ENCODE results near the gene SMPD2.
"Not testable (repeated sequence)": the region's sequence is repeated elsewhere in the genome, so short reads cannot be mapped to it uniquely, and the experiment has no call there.

The SMPD2 gene

DNA sequence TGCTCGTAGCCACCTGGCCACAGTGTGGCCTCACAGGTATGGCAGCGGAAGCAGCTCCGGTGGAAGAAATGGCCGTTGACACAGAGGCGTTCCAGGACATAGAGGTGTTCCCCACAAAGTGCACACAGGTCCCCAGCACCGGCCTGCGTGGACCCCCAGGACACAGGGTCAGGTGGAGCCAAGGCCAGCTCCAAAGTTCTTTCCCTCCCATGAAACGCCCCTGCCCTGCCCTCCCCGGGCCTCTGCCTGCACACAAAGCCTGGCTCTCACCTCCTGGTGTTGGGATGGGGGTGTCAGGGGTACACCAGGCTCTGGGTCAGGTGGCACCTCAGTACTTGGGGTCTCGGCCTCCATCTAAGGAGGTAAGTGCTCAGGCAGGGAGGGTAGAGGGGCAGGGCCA is 6.6 kb downstream of the SMPD2 start:
- no peak for DNase-seq

DNA sequence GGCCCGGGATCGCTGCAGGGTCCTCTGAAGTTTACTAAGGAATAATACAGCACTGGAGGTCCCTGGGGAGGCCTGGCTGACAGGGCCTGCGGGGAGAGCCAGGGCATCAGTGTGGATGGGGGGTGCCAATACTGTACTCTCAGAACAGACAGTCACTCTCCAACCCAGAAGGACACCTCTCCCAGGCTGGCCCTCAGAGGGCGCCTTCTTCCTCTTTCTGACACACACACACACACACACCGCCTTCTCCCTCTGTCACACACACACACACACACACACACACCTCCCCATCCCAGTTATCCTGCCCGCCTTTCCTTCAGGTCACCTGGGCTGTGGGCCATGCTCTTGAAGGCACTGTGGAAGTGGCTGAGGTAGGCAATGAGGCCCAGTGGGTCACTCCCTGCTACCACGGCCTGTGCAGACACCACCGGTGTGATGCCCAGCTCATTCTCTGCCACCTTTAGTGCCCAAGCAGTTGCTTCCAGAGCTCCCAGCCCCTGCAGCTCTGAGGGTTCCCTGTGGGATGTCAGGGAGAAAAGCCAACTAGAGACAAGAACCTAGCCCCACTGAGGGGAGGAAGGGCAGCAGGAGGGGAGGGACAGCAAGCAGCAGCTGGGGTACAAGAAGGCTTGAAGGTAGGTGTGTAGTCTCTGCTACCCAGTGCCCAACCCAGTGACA is 7.5 kb downstream of the SMPD2 start:
- DNase-seq, result no peak

DNA sequence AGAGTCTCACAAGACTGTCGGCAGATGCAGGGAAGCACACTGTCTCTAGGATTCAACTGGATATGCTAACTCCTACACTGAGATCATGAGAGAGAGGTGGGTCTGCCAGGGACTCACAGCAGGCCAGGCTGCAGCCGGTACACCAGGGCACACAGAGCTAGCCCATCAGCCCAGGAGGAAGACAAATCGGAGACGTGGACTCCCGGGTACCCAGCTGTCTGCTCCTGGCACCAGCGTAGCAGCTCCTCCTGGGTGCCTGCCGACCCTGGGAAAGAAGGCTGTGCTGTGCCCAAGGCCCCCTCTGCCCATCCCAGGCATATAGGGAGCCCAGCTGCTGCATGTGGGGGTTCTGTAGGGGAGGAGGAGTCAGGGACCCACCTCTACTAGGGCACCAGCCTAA is 8.1 kb downstream of the SMPD2 start:
- no peak for DNase-seq

DNA sequence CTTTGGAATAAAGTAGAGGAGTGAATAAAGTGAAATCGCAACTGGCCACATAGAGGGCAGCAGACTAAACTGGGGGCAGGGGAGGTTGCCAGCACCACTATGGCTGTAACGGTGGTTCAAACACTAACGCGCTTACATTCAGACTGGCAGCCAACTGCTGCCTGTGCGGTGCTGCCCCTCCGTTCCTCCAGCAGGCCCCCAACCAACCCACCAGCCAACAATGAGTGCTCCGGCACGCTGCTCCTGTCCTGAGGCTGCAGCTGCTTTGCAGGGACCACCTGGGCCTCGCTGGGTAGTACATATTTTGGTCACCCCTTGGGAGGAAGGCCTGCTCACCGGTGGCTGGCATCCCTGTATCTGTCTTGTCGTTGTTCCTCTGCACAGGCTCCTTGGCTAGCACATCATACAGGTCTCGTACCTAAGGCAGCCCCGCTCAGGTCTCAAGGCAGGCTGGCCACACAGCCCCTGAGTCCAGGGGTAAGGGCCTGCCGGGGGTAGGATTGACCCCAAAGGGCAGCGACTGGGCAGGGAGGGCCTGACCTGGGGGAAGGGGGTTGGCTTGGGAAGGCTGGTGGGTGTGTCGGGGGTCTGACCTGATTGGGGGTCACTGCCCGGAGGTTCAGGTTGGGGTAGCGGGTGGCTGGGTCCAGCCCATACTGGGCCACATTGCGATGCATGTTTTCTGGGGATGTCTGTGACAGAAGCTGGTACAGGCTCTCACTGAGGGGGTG is 8.7 kb downstream of the SMPD2 start:
- no peak for DNase-seq

DNA sequence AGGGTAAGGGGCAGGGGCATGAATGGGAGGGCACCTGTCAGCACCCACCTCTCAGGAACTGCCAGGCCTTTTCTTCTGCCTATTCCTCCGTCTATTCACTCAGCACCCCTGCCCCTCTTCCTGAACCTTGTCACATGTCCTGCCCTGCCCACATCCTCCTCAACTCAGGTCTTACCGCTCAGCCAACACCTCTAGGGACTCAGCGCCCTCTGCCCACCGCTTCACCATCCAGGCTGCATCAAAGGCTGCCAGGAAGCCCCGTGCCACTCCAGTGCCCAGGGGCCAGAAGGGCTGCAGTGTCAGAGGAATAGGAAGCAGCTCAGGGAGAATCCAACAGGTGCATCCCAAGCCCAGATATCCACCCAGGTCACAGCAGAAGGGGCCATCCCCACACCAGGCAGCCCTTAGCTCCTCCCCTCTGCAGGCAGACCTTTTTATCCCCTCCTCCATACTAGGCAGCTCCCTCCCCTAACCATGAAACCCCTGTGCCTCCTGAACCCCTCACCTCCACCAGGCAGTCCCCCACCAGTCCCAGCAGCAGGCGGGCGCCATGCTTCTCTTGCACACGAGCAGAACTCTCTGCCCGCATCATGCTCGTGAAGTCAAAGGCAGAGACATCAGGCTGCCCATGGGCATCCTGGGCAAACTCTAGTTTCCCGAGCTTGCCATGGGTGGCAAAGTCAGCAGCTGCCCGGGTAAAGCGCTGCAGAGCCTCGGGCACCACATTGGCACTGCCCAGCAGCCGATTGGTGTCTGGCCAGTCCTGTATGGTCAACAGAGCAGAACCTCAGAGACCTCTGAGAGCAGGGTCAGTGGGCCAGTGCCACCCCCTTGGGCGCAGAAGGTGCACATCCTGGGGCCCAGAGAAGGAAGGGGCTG is 9.5 kb downstream of the SMPD2 start:
- DNase-seq, result peak; percentile 28

DNA sequence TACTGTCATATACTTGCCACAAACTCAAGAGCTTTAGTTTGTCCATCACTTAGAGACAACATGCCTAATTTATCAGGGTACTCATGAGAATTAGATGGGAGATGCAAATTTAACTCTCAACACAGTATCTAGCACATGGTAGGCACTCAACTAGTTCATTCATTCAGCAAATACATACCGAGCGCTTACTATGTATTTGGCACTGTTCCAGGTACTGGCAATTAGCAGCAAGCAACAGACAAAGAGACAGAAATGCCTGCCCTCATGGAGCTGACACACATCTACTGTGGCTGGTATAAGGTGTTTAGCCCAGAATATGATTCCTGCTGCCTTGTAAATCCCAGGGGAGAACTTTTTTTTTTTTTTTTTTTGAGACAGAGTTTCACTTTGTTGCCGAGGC is 10.3 kb downstream of the SMPD2 start:
- no peak for DNase-seq

DNA sequence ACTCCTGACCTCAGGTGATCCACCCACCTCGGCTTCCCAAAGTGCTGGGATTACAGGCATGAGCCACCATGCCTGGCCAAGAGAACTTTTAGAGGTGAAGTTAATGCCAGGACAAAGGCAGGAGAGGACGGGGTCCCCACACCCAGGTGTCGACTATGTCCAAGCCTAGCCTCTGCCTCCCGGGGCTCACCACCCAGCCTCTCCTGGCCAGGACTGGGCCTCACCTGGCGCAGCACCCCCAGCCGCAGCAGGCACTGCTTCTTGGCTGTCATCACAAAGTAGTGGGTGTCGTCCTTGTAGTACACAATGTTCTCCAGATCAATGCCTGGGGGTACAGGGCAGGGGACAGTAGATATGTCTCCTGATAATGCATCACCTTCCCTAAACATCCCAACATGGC is 10.9 kb downstream of the SMPD2 start:
- no peak for DNase-seq

DNA sequence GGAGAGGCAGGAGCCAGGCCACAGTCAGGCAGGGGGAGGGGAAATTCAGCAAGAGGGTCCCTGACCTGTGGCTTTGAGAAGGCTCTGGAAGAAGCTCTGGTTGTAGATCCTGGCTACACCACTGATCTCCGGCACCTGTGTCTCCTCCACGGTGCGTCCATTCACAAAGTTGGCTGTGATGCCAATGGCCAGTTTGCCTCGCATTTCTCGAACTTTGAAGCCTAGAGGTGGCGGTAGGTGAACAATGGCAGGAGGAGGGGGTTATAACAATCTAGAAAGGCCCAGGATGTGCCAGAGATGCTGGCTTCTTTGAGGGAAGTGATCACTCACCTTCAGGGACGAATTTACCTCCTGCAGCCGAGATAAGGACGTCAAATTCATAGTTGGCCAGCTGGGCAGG is 11.7 kb downstream of the SMPD2 start:
- DNase-seq, result no peak

DNA sequence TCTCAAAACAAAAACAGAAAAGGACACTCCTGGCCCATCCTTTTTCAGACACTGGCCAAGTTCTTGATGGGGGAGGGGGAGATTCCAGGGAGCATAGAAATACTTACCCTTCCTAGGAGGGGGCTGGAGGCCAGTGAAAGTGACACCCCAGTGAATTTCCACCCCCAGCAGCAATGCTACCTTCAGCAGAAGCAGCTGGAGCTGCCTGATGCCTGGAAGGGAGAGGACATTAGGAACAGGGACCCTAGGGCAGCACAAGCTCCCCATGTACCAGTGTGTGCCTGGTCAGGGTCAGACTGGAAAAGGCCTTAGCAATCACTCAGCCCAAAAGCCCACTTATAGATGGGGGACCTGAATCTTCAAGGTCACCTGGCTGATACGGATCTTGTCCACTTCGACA is 12.6 kb downstream of the SMPD2 start:
- no peak for DNase-seq

DNA sequence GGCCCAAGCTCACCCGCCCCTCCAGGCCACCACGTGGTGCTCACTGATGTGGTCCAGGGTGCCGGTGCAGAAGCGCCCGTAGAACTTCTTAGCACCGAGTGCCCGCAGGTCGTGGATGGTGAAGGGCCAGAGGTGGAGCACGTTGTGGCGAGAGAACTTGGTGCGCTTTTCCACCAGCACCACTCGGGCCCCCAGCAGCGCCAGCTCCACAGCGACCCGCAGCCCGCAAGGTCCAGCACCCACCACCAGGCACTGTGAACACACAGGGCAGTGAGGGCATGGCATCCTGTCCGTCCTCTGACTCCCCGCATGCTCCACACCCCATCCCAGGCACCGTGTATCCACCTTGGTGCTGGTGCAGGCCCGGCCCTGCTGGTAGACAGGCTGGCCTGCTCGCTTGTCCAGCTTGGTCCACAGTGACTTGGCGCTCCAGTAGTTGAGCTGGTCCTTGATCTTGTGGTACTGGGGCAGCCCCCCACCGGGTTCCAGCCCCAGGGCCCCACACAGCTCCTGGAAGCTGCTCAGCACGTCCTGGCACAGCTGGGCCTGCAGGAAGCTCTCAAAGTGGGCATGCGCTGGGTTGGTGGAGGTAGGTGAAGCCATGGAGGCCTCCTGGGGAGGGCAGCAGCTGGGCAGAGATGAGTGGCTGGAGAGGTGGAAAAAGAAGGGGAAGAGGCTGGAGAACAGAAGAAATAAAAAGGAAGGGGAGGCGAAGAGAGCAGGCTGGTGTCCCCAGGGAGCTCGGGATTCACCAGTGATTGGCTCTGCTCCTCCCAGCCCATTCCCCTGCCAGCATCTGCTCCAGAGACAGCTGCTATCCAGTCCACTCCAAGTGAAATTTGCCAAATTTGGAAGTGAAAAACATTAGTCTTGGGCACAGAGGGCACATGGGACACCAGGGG is 13.3 kb downstream of the SMPD2 start:
- no peak for DNase-seq

DNA sequence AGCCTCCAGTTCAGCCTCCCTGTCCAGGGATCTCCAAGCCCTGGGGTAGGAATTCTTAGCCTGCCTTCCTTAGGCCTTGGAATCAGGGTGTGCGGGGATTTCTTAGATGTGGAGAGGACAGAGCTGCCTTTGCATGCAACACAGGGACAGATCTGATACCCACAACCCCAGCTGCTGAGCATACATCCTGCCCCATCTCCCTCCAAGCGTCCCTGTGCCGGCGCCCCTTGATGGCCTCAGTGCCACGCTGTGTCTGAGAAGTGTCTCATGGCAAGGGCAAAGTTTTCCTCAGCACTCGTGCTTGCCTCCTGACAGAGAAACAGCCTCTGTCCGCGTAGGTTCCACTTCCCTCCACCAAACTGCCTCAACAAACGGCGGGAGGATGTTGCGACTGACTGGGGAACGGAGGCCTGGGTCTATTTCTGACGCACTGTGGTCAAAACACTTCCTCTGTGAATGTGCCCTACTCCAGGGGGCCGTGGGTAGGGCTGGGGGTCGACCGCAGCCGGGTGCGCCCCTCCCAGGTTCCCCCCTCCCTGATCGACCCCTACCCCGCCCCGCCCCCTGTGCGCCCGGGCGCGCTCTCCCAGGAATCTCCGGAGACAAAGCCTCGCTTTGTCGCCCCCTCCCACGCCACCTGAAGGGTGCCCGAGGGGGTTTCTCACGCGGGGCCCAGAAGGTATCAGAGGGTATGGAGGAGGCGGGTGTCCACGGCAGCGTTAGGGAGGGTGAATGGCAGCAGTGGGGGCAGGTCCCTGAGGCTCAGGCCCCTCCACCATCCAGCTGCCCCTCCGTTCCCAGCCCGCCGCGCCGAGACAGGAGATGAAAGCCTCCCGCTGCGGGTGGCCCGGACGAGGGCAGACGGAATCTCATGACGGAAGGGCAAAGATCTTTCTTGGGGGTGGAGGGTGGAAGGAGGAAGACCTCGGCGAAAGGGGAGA is 14.2 kb downstream of the SMPD2 start:
- peak; percentile 83 for DNase-seq

DNA sequence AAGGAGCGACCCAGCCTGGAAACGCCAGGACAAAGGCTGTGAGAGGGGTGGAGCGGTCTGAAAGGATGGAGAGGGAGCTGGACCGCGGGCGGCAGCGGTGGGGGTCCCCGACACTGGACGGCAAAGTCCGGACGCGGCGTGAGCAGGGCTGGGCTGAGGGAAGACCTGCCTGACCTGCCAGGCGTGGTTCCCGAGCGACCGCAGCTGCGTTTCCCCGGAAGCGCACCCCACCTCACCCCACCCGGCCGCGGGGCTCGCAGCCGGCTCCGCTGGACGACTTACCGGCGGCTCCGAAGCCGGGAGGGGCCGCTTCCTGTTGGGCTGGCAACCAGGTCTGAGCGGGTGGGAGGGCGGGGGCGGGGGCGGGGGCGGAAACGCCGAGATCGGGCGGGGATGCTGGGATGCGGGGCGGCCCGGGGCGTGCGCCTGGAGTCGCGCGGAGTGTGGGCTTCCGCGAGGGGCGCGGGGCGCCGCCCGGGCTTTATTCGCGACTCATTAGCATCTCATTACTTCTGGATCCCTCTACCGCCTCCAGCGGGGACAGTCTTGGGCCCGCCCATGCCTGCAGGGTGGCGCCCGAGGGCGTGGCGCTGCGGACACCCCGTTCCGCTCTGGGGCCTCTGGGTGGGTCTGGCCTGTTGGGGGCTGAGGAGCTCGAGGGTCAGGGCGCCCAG is 15.1 kb downstream of the SMPD2 start, which contains the start of gene MICAL1:
Gene MICAL1, minus strand, starts transcription at position 336 of the 674 bp plus-strand sequence. CDS start 1,576 bp downstream, outside the sequence.
- DNase-seq, result peak; percentile 74

DNA sequence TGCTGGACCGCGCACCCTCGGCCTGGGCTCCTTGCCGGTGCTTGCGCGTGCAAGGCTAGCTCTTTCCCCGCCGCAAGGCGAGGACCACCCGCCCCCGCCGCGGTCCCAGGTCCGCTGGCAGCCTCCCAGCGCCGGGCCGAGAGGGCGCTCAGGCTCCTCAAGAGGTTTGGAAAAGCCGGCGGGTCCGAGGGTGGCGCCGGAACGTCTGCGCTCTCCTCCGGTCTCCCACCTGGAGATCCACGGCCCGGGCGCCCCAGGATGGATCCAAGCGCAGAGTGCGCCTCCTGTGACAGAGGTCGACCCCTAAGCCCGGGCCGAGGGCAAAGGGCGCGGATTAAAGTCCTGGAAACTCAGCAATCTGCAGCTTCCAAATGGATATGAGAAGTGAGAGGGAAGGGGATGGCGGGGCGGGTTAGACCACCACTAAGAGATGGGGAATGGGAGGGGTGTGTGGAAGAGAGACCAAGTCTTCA is 15.6 kb downstream of the SMPD2 start:
- DNase-seq, result no peak

DNA sequence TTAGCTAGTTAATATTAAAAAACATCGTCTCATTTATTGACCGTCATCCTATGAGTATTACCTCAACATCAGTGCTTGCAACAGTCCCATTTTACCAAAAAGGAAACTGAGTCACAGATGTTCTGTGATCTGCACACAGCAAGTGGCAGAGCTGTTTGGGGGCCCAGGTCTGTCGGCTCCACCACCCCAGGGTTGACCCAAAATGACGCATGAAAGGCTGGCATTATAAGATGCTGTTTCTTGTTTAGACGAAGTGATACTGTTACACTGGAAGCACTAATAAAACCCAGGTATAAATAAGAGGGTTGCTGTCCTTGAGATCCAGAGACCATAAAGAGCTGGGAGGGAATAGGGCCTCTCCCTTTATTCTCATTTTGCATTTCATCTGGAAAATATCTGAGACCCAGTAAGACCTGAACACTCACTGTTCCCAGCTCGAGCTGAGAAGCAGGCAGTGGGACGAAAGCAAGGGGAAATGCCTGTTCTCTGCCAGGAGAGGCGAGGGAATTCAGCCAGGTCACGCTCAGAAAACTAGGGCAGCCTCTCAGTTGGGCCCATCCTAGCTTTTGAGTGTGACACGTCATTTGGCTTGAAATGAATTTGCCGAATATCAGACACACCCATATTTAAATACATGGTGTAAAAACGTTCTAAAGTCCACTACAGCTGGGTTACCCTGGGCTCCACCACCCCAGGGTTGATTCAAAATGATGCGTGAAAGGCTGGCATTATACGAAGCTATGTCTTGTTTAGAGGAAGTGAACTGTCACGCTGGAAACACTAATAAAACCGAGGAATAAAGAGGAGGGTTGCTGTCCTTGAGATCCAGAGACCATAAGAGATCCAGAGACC is 16.4 kb downstream of the SMPD2 start:
- no peak for DNase-seq

DNA sequence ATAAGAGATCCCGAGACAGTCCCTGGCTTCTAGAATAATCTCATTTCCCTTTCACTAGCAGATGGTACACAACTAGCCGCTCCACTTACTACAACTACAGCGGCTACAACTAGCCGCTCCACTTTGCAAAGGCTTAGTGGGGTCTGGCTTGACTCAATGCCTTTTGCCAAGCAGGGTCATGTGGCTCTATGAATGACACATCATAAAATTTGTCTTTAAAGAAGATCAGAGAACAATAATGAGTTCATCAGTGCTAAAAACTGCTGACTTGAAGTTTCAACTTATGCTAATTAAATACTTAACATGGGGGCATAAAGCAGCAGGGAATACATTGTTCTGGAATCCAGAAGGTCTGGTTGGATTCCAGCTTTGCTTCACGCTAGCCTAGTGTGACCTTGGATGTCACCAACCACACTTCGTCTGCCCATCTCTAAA is 17.1 kb downstream of the SMPD2 start:
- DNase-seq, result no peak

DNA sequence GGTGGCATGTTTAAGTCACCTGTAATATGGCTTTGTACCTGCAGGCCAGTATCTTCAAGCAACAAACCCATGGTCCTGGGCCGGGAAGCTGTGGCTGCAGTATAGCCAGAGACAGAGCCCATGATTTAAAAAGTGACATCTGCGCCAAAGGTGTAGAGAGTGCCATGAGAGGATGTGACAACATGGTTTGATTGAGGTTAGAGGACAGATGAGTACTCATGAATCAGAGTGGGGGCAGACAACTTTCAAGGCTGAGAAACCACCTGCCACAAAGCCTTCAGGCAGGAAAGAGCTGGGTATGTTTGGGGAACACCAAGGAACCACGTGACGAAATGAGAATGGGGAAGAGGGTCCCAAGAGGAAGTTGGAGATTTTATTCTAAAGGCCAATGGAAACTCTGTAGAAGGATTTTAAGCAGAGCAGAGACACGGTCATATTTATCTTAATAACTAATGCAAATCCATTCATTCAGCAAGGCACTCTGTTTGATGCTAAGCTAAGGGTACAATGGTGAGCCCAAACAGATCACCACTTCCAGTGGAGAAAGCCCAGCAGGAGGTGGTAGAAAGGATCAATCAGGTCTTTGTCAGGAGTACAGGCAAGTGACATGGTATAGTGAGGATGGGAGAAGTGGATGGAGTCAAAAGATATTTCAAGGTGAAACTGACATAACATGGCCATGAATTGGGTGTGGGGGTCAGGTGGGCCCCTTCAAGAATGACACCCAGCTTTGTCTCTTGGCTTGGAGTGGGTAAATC is 18.4 kb downstream of the SMPD2 start:
- DNase-seq, result peak; percentile 73

DNA sequence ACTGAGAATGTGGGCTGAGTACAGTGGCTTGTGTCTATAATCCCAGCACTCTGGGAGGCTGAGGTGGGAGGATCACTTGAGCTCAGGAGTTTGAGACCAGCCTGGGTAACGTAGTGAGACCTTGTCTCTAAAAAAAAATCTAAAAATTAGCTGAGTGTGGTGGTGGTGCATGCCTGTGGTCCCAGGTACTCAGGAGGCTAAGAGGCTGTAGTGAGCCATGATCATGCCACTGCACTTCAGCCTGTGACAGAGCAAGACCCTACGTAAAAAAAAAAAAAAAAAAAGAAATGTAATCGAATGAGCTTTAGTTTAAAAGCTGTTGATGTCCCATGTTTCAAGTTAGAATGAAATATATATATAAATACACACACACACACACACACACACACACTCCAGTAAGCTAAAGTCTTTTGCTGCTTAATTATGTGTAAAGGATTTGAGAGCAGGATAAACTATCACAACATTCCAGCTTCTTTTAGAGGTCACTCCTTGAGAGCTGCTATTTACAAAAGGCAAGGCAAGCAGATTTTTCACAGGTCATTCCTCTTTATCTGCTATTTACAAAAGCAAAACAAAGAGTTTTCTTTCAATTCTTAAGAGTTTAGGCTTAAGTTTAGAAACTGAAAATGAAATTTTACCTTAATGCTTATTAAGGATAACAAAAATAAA is 19.8 kb downstream of the SMPD2 start:
- DNase-seq, result no peak

DNA sequence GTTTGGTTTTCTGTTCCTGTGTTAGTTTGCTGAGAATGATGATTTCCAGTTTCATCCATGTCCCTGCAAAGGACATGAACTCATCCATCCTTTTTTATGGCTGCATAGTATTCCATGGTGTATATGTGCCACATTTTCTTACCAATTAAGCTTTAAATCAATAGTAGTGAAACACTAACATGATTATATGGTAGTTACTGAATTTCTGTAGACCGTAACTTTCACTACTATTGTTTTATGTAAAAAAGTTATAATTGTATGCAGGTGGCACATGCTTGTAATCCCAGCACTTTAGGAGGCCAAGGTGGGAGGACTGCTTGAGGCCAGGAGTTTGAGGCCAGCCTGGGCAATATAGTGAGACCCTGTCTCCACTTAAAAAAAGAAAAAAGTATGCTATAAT is 20.7 kb downstream of the SMPD2 start:
- DNase-seq, result not testable (repeated sequence)

Measured in activated CD4-positive, alpha-beta T cell treated with anti-CD3 and anti-CD28 coated beads, Interleukin-2, amount 50 U/mL, for 16 hours (primary cell).